ENCODE measurements around the gene SLC30A2.

GRCh38 chr1:26084091-26084561 is 38.2 kb upstream of the SLC30A2 start:
- no peak for TF ChIP-seq CTCF (IDR thresholded peaks at IDR 0.05)
- TF ChIP-seq POLR2A (IDR thresholded peaks at IDR 0.05), result no peak
- TF ChIP-seq POLR2AphosphoS5 (IDR thresholded peaks at IDR 0.05), result peak; percentile 71
